Chondrocyte (in vitro differentiated cells): Measurements from ENCODE around the gene TCL1A. TPM values are rescaled to one million over a fixed set of nuclear protein-coding genes. Genes with fewer than 3 reads are reported as not detected.

Experiments used
- DNase-seq: peaks from one replicate; pipeline ENCODE4 v3.0.0; 2021; ENCODE audit warnings: mixed read lengths, low spot score
- H3K27ac Mint-ChIP-seq: one replicate; pipeline ENCODE4 v1.8.0; 2021; ENCODE audit warnings: mild to moderate bottlenecking, moderate library complexity, mixed read lengths; ENCODE audit not compliant: unreplicated experiment
- H3K27me3 Mint-ChIP-seq: 2 replicates; pipeline ENCODE4 v1.8.0; 2021; ENCODE audit warnings: low read depth, mixed read lengths
- H3K36me3 Mint-ChIP-seq: 2 replicates; pipeline ENCODE4 v1.8.0; 2021; ENCODE audit warnings: low read depth, mixed read lengths
- H3K4me1 Mint-ChIP-seq: 2 replicates; pipeline ENCODE4 v1.8.0; 2021; ENCODE audit warnings: low read depth, mild to moderate bottlenecking, mixed read lengths
- H3K4me3 Mint-ChIP-seq: one replicate; pipeline ENCODE4 v1.8.0; 2021; ENCODE audit warnings: mild to moderate bottlenecking, moderate library complexity, mixed read lengths; ENCODE audit not compliant: unreplicated experiment
- H3K9me3 Mint-ChIP-seq: 2 replicates; pipeline ENCODE4 v1.8.0; 2021; ENCODE audit warnings: low read depth, mixed read lengths
- CTCF ChIP-seq: fragments of 200-600 bp; sonication (generic); IDR thresholded peaks from 2 replicates; pipeline ENCODE4 v1.5.0; 2021; ENCODE audit warnings: antibody characterized with exemption, mild to moderate bottlenecking, moderate library complexity
- total RNA-seq: library from RNA; stranded (reverse); gene quantifications from 3 replicates; pipeline ENCODE4 v1.2.1, GENCODE V29; 2021

Gene TCL1A
- total RNA-seq, 1 donor from 2014 or later, result not detected

- no peak for TF ChIP-seq CTCF
- no peak overlapping the region for H3K27ac Mint-ChIP-seq
- H3K9me3 Mint-ChIP-seq, result no peaks in the 10 kb centered on the region
- H3K36me3 Mint-ChIP-seq, result no peaks in the 10 kb centered on the region
- no peaks in the 10 kb centered on the region for H3K4me1 Mint-ChIP-seq
- no peak overlapping the region for H3K4me3 Mint-ChIP-seq
- peaks cover 20% of the 10 kb centered on the region for H3K27me3 Mint-ChIP-seq
- no peak for DNase-seq
Observed at GRCh38 chr14:95756751-95757150, 42.8 kb upstream of the TCL1A start.

- Mint-ChIP-seq H3K27ac (no peak overlapping the region), H3K36me3 (no peaks in the 10 kb centered on the region), H3K27me3 (peaks cover 15% of the 10 kb centered on the region), H3K4me3 (no peak overlapping the region), H3K9me3 (no peaks in the 10 kb centered on the region), H3K4me1 (no peaks in the 10 kb centered on the region)
- no peak for TF ChIP-seq CTCF
- no peak for DNase-seq
Observed at GRCh38 chr14:95756127-95756526, 42.2 kb upstream of the TCL1A start.

- TF ChIP-seq CTCF, result no peak
- peaks cover 3% of the 10 kb centered on the region for H3K27me3 Mint-ChIP-seq
- H3K4me3 Mint-ChIP-seq, result no peak overlapping the region
- peaks cover 7% of the 10 kb centered on the region for H3K9me3 Mint-ChIP-seq
- DNase-seq, result no peak
- no peaks in the 10 kb centered on the region for H3K4me1 Mint-ChIP-seq
- H3K36me3 Mint-ChIP-seq, result no peaks in the 10 kb centered on the region
- no peak overlapping the region for H3K27ac Mint-ChIP-seq
Observed at GRCh38 chr14:95741781-95742180, 27.9 kb upstream of the TCL1A start.

GRCh38 chr14:95741038-95741490 lies 27.1 kb upstream of the TCL1A start:
- DNase-seq, result no peak
- H3K4me1 Mint-ChIP-seq, result no peaks in the 10 kb centered on the region

GRCh38 chr14:95739356-95739755 lies 25.4 kb upstream of the TCL1A start:
- no peak for DNase-seq
- Mint-ChIP-seq H3K4me1 (no peaks in the 10 kb centered on the region), H3K27me3 (peaks cover 12% of the 10 kb centered on the region), H3K36me3 (no peaks in the 10 kb centered on the region), H3K27ac (no peak overlapping the region), H3K4me3 (no peak overlapping the region), H3K9me3 (peaks cover 7% of the 10 kb centered on the region)
- no peak for TF ChIP-seq CTCF

More at GRCh38 chr14:95741038-95741490, 27.1 kb upstream of the TCL1A start:
- H3K9me3 Mint-ChIP-seq, result peaks cover 7% of the 10 kb centered on the region
- no peak overlapping the region for H3K27ac Mint-ChIP-seq
- no peak overlapping the region for H3K4me3 Mint-ChIP-seq
- H3K27me3 Mint-ChIP-seq, result peaks cover 3% of the 10 kb centered on the region
- TF ChIP-seq CTCF, result no peak
- H3K36me3 Mint-ChIP-seq, result no peaks in the 10 kb centered on the region
